PC-9 (cell line): ENCODE measurements around the gene MICALL2. TPM values are rescaled to one million over a fixed set of nuclear protein-coding genes. Genes with fewer than 3 reads are reported as not detected.

Source experiments
- BruUV-seq: library from RNA; stranded (reverse); fragments of 400-500 nt; replicated peaks from 2 replicates; lab custom pipeline; 2021; lab: Mats Ljungman, UMichigan
- CTCF ChIA-PET: fragments of 300-600 bp; sonication (Branson Sonifier 250); formaldehyde crosslinking; loops from one replicate; lab custom pipeline; 2022; ENCODE audit warnings: antibody characterized with exemption; lab: Charles Lee
- POLR2A ChIA-PET: fragments of 300-600 bp; sonication (Branson Sonifier 250); formaldehyde crosslinking; loops from one replicate; lab custom pipeline; 2022; ENCODE audit warnings: antibody characterized with exemption; ENCODE audit not compliant: unreplicated experiment; lab: Charles Lee
- DNase-seq, 2 experiments: peaks; one replicate each; pipeline versions ENCODE4 v3.0.0 to v3.0.0-alpha.2; 2015 to 2022; ENCODE audit warnings: mixed read lengths in 1 of 2
- H2AFZ ChIP-seq: fragments of 200-600 bp; sonication (generic); 2 replicates; pipeline ENCODE4 v1.8.1; 2017; ENCODE audit warnings: antibody characterized with exemption
- H3F3A ChIP-seq: fragments of 200-600 bp; sonication (generic); 2 replicates; pipeline ENCODE4 v1.8.1; 2017; ENCODE audit warnings: antibody characterized with exemption, mild to moderate bottlenecking, low read depth; ENCODE audit not compliant: insufficient read depth
- H3K27ac ChIP-seq: fragments of 200-600 bp; sonication (generic); 2 replicates; pipeline ENCODE4 v1.6.1; 2016; ENCODE audit warnings: mixed run types
- H3K27me3 ChIP-seq: fragments of 200-600 bp; sonication (generic); 2 replicates; pipeline ENCODE4 v1.6.1; 2016; ENCODE audit warnings: low read depth, mixed run types; ENCODE audit not compliant: insufficient read depth
- H3K36me3 ChIP-seq: fragments of 200-600 bp; sonication (generic); 2 replicates; pipeline ENCODE4 v1.6.1; 2016; ENCODE audit warnings: low read depth, mixed run types
- H3K4me1 ChIP-seq: fragments of 200-600 bp; sonication (generic); replicated peaks from 2 replicates; pipeline ENCODE4 v1.6.1; 2016; ENCODE audit warnings: mixed run types; ENCODE audit not compliant: insufficient read depth
- H3K4me2 ChIP-seq: fragments of 200-600 bp; sonication (generic); 2 replicates; pipeline ENCODE4 v1.6.1; 2017; ENCODE audit warnings: mixed run types
- H3K4me3 ChIP-seq: fragments of 200-600 bp; sonication (generic); 2 replicates; pipeline ENCODE4 v1.6.1; 2016; ENCODE audit warnings: mixed run types
- H3K79me2 ChIP-seq: fragments of 200-600 bp; sonication (generic); 2 replicates; pipeline ENCODE4 v1.6.1; 2017; ENCODE audit warnings: low read depth, mixed run types
- H3K9me2 ChIP-seq: fragments of 200-600 bp; sonication (generic); 2 replicates; pipeline ENCODE4 v1.8.1; 2017; ENCODE audit warnings: mild to moderate bottlenecking; ENCODE audit not compliant: insufficient read depth
- H3K9me3 ChIP-seq: fragments of 200-600 bp; sonication (generic); 2 replicates; pipeline ENCODE4 v1.8.1; 2016; ENCODE audit warnings: low read depth; ENCODE audit not compliant: insufficient read depth
- H4K20me1 ChIP-seq: fragments of 200-600 bp; sonication (generic); 2 replicates; pipeline ENCODE4 v1.8.1; 2017; ENCODE audit not compliant: insufficient read depth
- CTCF ChIP-seq: fragments of 200-600 bp; sonication (generic); conservative IDR thresholded peaks from 2 replicates; pipeline ENCODE4 v1.6.1; 2017; ENCODE audit warnings: mixed run types, antibody characterized with exemption, mild to moderate bottlenecking, moderate library complexity
- EZH2 ChIP-seq: fragments of 200-600 bp; sonication (generic); IDR thresholded peaks from 2 replicates; pipeline ENCODE4 v1.8.0; 2017; ENCODE audit warnings: antibody characterized with exemption, low read depth
- intact Hi-C: fragments of 100-400 bp; cut with micrococcal nuclease; formaldehyde crosslinking; loops from one replicate; pipeline ENCODE4 v1.10.0; 2022; ENCODE audit not compliant: unreplicated experiment
- total RNA-seq: library from RNA; stranded (reverse); gene quantifications from 2 replicates; pipeline ENCODE4 v1.2.3, GENCODE V29; 2021

Gene MICALL2
- total RNA-seq, 1 experiment from 2014 or later = 104 TPM

- Histone ChIP-seq H3K9me3 (no peaks in the 10 kb centered on the region), H3K4me2 (no peak overlapping the region), H3K4me3 (no peak overlapping the region), H3K79me2 (no peaks in the 10 kb centered on the region), H3K4me1 (no peaks in the 10 kb centered on the region), H2AFZ (no peak overlapping the region), H3K36me3 (no peaks in the 10 kb centered on the region), H3K27ac (no peak overlapping the region), H3K27me3 (no peaks in the 10 kb centered on the region), H4K20me1 (peaks cover 11% of the 10 kb centered on the region; the same call in 1 of the 2 replicates), H3F3A (peaks cover 4% of the 10 kb centered on the region; the same call in 1 of the 2 replicates), H3K9me2 (no peaks in the 10 kb centered on the region)
- peak in 1 of 2 experiments; percentile 77 for DNase-seq
- TF ChIP-seq EZH2 (no peak), CTCF (peak; percentile 98)
- ChIA-PET POLR2A (no interaction called here), CTCF (interaction anchor here (0.6 kb wide), 4 partner anchors 23 to 216 kb away, joined by 5 to 16 read pairs (median 7); no protein-coding TSS in a partner anchor)
- BruUV-seq = no TSS peak
- intact Hi-C loops = loop anchor here (1.0 kb wide), 2 partner anchors 42 to 238 kb away; no protein-coding TSS in a partner anchor
These were observed 26.7 kb downstream of the MICALL2 start for GRCh38 chr7:1432411-1433082.

- Histone ChIP-seq H3K36me3 (no peaks in the 10 kb centered on the region), H3K27me3 (no peaks in the 10 kb centered on the region), H3K27ac (no peak overlapping the region), H3K4me3 (no peak overlapping the region), H3K79me2 (no peaks in the 10 kb centered on the region), H4K20me1 (peaks cover 11% of the 10 kb centered on the region; the same call in 1 of the 2 replicates), H3K9me3 (no peaks in the 10 kb centered on the region), H3K4me2 (no peak overlapping the region), H3K9me2 (no peaks in the 10 kb centered on the region), H3K4me1 (no peaks in the 10 kb centered on the region), H2AFZ (no peak overlapping the region), H3F3A (peaks cover 4% of the 10 kb centered on the region; the same call in 1 of the 2 replicates)
- intact Hi-C loops = loop anchor here (1.0 kb wide), 2 partner anchors 42 to 238 kb away; no protein-coding TSS in a partner anchor
- POLR2A ChIA-PET = no interaction called here
- DNase-seq = peak; percentile 51 to 59
- CTCF ChIA-PET = interaction anchor here (0.5 to 0.6 kb wide), 3 partner anchors 23 to 1090 kb away, joined by 3 to 16 read pairs (median 5); no protein-coding TSS in a partner anchor
- no peak for TF ChIP-seq CTCF
- no peak for TF ChIP-seq EZH2
- BruUV-seq = no TSS peak
These were observed 27.5 kb downstream of the MICALL2 start for GRCh38 chr7:1431634-1432380.

- no peak overlapping the region for H2AFZ ChIP-seq
- no peaks in the 10 kb centered on the region for H3K4me1 ChIP-seq
- no peak for TF ChIP-seq EZH2
- no peak for TF ChIP-seq CTCF
- no peaks in the 10 kb centered on the region for H3K9me3 ChIP-seq
- H4K20me1 ChIP-seq = peaks cover 11% of the 10 kb centered on the region; the same call in 1 of the 2 replicates
- CTCF ChIA-PET = interaction anchor here (0.6 kb wide), 1 partner anchor 75 kb away, joined by 4 read pairs; no protein-coding TSS in a partner anchor
- H3K27ac ChIP-seq = no peak overlapping the region
- no peaks in the 10 kb centered on the region for H3K36me3 ChIP-seq
- no peaks in the 10 kb centered on the region for H3K79me2 ChIP-seq
- POLR2A ChIA-PET = no interaction called here
- H3K27me3 ChIP-seq = no peaks in the 10 kb centered on the region
- no peak overlapping the region for H3K4me3 ChIP-seq
- peaks cover 4% of the 10 kb centered on the region; the same call in 1 of the 2 replicates for H3F3A ChIP-seq
- DNase-seq = no peak
- BruUV-seq = no TSS peak
- intact Hi-C loops = no loop called here
- H3K4me2 ChIP-seq = no peak overlapping the region
- H3K9me2 ChIP-seq = no peaks in the 10 kb centered on the region
These were observed 28.0 kb downstream of the MICALL2 start for GRCh38 chr7:1431226-1431625.
